Activated T-cell treated with anti-CD3 and anti-CD28 coated beads for 4 hours (primary cell): Measurements from ENCODE around the gene SLC2A8.

Experiments
- DNase-seq: peaks from one replicate; pipeline ENCODE4 v3.0.0-alpha.2; 2020

Gene SLC2A8

GRCh38 chr9:127444283-127444920 is 47.4 kb downstream of the SLC2A8 start:
- DNase-seq = no peak

GRCh38 chr9:127444921-127445850 is 48.2 kb downstream of the SLC2A8 start:
- no peak for DNase-seq

DNA sequence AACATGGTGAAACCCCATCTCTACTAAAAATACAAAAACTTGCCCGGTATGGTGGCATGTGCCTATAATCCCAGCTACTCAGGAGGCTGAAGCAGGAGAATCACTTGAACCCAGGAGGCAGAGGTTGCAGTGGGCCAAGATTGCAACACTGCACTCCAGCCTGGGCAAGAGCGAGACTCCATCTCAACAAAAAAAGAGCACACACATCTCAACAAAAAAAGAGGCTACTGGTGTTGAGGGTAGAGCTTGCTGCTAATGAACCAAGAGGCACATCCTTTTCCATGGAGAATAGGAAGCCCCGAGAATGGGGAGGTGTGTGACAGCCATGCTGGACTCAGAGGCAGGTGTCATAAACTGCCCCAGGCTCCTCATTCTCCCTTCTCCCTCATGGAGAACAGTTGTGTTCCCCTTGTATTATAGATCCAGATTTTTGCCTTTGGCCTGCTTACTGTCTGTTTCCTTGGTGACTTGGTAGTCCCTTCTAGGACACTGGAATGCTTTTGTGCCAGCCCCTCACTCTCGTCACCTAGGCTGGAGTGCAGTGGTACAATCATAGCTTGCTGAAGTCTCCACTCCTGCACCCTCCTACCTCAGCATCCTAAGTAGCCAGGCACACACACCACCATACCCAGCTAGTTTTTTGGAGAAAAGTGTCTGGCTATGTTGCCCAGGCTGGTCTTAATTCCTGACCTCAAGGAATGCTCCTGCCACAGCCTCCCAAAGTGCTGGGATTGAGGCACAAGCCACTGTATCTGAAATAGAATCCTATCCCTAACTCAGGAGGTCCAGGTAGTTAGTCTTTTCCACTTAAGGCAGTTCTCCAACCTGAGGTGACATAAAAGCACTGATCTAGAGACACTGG is 49.1 kb downstream of the SLC2A8 start:
- no peak for DNase-seq

GRCh38 chr9:127446713-127447415 is 49.9 kb downstream of the SLC2A8 start:
- no peak for DNase-seq

GRCh38 chr9:127447416-127448111 is 50.6 kb downstream of the SLC2A8 start:
- no peak for DNase-seq

DNA sequence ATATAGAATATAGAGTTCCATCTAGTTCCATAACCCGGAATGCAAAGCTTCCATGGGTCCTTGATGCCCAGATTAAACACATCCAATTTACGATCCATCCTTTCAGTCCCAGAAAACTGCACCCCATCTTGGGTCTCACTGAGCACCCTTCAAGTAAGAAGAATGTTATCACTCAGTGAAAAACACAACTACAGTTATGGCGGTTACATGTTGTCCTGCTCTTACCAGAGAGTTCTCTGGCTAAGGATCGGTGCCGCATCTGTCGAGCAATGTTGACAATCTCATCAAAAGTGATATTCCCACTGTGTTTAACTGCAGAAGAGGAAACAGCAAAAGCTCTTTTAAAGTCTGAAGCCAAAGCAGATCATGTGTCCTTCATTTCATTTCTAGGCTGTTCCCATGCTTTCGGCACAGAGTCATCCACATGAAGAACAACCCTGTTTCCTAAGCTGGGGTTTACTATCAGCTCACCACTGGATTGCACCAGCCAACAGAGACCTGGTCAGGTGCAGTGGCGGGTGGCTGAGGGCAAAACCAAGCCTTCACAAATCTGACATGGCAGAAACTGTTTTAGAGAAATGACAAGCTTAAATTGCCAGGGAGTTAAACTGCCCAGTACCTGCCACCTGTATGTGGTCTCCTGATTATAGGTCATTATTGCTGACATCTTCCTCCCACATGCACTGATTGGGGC is 51.3 kb downstream of the SLC2A8 start:
- DNase-seq = no peak

DNA sequence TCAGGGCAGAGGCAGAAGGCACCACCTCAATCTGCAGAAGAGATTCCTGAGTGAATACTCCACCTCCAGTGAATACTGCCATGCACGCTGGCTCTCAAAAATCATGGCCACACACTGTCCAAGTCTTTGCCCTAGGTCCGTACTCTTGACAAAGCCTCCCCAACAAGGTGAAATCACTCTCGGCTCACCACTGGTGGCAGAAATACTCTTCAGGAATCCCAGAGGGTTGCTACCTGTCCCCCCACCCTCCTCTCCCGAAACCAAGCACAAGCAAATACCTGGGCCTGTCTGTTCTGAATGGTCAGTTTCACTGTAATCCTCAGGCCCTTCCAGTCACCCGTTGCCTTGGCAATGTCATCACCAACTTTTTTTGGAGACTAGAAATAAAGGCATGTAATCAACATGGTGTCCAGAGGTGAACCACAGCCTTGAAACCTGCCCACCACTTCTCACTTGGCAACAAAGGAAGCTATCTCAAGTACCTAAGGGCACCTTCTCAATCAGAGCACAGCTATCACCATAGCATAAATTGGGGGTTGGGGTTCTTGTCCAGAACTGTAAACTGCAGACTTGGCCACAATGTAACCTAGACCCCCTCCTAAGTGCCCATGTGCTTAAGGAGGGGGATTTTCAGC is 52.5 kb downstream of the SLC2A8 start:
- DNase-seq = no peak

DNA sequence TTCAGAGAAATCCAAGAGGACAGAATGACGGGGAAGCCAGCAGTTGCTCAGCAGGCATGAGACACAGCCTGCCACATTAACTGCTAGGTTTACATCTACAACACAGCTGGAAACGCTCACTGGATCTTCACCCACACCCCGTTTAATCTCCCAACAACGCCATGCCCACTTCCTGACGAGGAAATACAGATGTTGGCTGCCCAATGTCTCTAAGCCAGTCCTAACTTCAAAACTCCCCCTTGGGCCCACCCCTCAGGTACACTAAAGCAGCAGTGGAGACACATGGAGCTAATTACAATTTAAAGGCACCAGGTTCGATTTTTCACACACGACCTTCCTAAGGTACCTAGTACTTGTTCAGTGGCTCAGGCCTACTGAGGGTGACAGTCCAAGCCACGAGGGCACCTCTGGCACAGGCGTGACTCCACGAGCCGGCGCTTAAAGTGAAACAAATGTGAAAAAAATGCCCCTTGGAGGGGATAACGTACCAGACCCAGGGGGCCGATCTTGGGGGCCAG is 53.3 kb downstream of the SLC2A8 start:
- no peak for DNase-seq

- peak; percentile 100 for DNase-seq
Measured at GRCh38 chr9:127450830-127451607, 54.0 kb downstream of the SLC2A8 start, which contains the start of the genes LRSAM1 and RPL12. TSS of gene LRSAM1 (plus strand) at chr9:127451510. CDS start at chr9:127454528, 3,018 bp downstream. TSS of gene RPL12 (minus strand) at chr9:127451406. CDS start at chr9:127451317, 89 bp downstream.

GRCh38 chr9:127451608-127451857 is 54.6 kb downstream of the SLC2A8 start:
- no peak for DNase-seq

GRCh38 chr9:127451858-127452656 is 55.1 kb downstream of the SLC2A8 start:
- no peak for DNase-seq

DNA sequence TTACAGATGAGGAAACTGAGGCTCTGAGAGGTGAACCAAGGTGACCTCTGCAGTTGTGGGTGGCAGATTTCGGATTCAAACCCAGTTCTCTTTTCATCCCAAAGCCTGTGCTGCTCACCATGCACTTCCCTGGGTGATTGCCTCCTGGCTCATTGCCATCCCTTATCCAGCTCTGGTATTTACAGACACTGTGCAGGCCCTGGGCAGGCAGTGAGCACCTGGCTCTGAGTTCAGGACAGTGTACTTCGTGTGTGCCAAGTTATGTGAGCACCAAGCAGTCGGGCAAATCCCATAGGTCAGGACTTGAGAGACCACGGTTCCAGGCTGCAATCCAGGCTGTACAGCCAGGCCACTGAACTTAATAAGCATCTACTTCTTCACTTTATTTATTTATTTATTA is 55.7 kb downstream of the SLC2A8 start:
- DNase-seq = no peak

- DNase-seq = no peak
Measured at GRCh38 chr9:127455324-127455992, 58.5 kb downstream of the SLC2A8 start.

GRCh38 chr9:127457191-127457878 is 60.4 kb downstream of the SLC2A8 start:
- no peak for DNase-seq
